HepG2 (cell line): ENCODE measurements around the gene LIPE. TPM values are rescaled to one million over a fixed set of nuclear protein-coding genes. Genes with fewer than 3 reads are reported as not detected.

Experiments used
- ATAC-seq: fragments of 200-7000 bp; cut with Tn5 transposase; 3 replicates; pipeline ENCODE4 v1.9.1; 2020; ENCODE audit warnings: mild to moderate bottlenecking, moderate library complexity
- BruUV-seq: library from RNA; stranded (reverse); fragments of 400-500 nt; replicated peaks from 2 replicates; lab custom pipeline; 2021; lab: Mats Ljungman, UMichigan
- CTCF ChIA-PET: fragments of 300-600 bp; formaldehyde crosslinking; extraction: SDS; loops from one replicate; lab custom pipeline; 2021; ENCODE audit warnings: low total read pairs, inconsistent platforms, low intra/inter-chr PET ratio; lab: Yijun Ruan, JAX
- POLR2A ChIA-PET: fragments of 350-600 bp; sonication (Branson Sonifier 250); formaldehyde crosslinking; loops from one replicate; lab custom pipeline; 2020; ENCODE audit warnings: antibody characterized with exemption, inconsistent platforms; lab: Yijun Ruan, JAX
- DNase-seq: peaks from one replicate; pipeline ENCODE4 v3.0.0-alpha.2; 2015; ENCODE audit warnings: low spot score
- FAIRE-seq: peaks from 3 replicates; lab custom pipeline; 2011; peaks lifted over from hg19 to GRCh38; lab: Jason Lieb, UNC
- H2AFZ ChIP-seq: one replicate; pipeline ENCODE4 v1.6.1; 2011; ENCODE audit warnings: low read length, inconsistent platforms
- H3K27ac ChIP-seq: fragments of 300-600 bp; 3 replicates; pipeline ENCODE4 v1.8.0; 2011; ENCODE audit warnings: mixed run types, mild to moderate bottlenecking, mixed read lengths, low read length, inconsistent platforms; ENCODE audit not compliant: insufficient read depth; ENCODE audit errors: extremely low read length
- H3K27me3 ChIP-seq, 2 experiments: fragments of 200-600 bp in 1 of 2; 2 replicates in 1 of 2; 3 replicates in 1 of 2; pipeline versions ENCODE4 v1.6.0 to v1.8.0; 2011; ENCODE audit warnings: low read length in 2 of 2, mild to moderate bottlenecking in 2 of 2, moderate library complexity in 2 of 2, inconsistent platforms in 1 of 2; ENCODE audit not compliant: insufficient read depth in 2 of 2, control insufficient read depth in 1 of 2
- H3K36me3 ChIP-seq, 2 experiments: fragments of 200-600 bp in 1 of 2; replicated peaks in 1 of 2; 2 replicates in 1 of 2; 3 replicates in 1 of 2; pipeline versions ENCODE4 v1.5.1 to v1.8.0; 2011; ENCODE audit warnings: low read length in 2 of 2, inconsistent platforms in 1 of 2; ENCODE audit not compliant: insufficient read depth in 2 of 2, control insufficient read depth in 1 of 2
- H3K4me1 ChIP-seq: 2 replicates; pipeline ENCODE4 v1.5.1; 2012; ENCODE audit warnings: low read length, inconsistent platforms; ENCODE audit not compliant: insufficient read depth
- H3K4me2 ChIP-seq: 2 replicates; pipeline ENCODE4 v1.6.0; 2011; ENCODE audit warnings: low read depth, low read length, inconsistent platforms
- H3K4me3 ChIP-seq, 3 experiments: fragments of 200-600 bp in 1 of 3; sonication (generic), shearing (Covaris generic) in 1 of 3; replicated peaks in 1 of 3; 2 replicates each; pipeline ENCODE4 v1.5.1; 2011 to 2016; ENCODE audit warnings: low read length in 3 of 3, inconsistent platforms in 2 of 3, low read depth in 2 of 3, mild to moderate bottlenecking in 2 of 3, control low read depth in 1 of 3, mixed read lengths in 1 of 3; ENCODE audit not compliant: insufficient read depth in 1 of 3
- H3K79me2 ChIP-seq: one replicate; pipeline ENCODE4 v1.6.1; 2011; ENCODE audit warnings: low read length, inconsistent platforms; ENCODE audit not compliant: insufficient read depth
- H3K9ac ChIP-seq: 2 replicates; pipeline ENCODE4 v1.6.0; 2011; ENCODE audit warnings: mild to moderate bottlenecking, low read depth, low read length, inconsistent platforms; ENCODE audit not compliant: insufficient read depth
- H3K9me3 ChIP-seq: 2 replicates; pipeline ENCODE4 v1.5.1; 2012; ENCODE audit warnings: mild to moderate bottlenecking, low read length
- H4K20me1 ChIP-seq: 2 replicates; pipeline ENCODE4 v1.6.0; 2011; ENCODE audit warnings: inconsistent platforms, mild to moderate bottlenecking, low read length, moderate library complexity; ENCODE audit not compliant: insufficient read depth
- ATF7 ChIP-seq, 2 experiments: fragments of 450-650 bp in 1 of 2; sonication (generic) in 1 of 2; formaldehyde crosslinking in 1 of 2; IDR thresholded peaks; 2 replicates each; pipeline versions ENCODE4 v1.4.0 to v1.6.1; 2016 to 2020; ENCODE audit warnings: antibody characterized with exemption in 1 of 2, mild to moderate bottlenecking in 1 of 2, missing genetic modification reagents in 1 of 2
- CREB1 ChIP-seq, 2 experiments: fragments of 450-650 bp in 1 of 2; IDR thresholded peaks; 2 replicates each; pipeline ENCODE4 v1.6.1; 2016 to 2017; ENCODE audit warnings: control low read depth in 1 of 2, mild to moderate bottlenecking in 1 of 2, missing compliant biosample characterization in 1 of 2, missing genetic modification characterization in 1 of 2
- HMG20A ChIP-seq: IDR thresholded peaks from 2 replicates; pipeline ENCODE4 v1.6.1; 2016; ENCODE audit warnings: borderline replicate concordance
- NFYB ChIP-seq: sonication (generic); formaldehyde crosslinking; IDR thresholded peaks from 2 replicates; pipeline ENCODE4 v1.4.0; 2020; ENCODE audit warnings: missing genetic modification reagents
- NFYC ChIP-seq: IDR thresholded peaks from 2 replicates; pipeline ENCODE4 v1.6.1; 2016; ENCODE audit warnings: missing genetic modification reagents, missing compliant biosample characterization
- SP2 ChIP-seq: sonication (generic); formaldehyde crosslinking; IDR thresholded peaks from 2 replicates; pipeline ENCODE4 v1.5.1; 2020; ENCODE audit warnings: mild to moderate bottlenecking, missing genetic modification reagents
- WGBS: methylation state at CpG from one replicate; pipeline ENCODE4 v1.1.6; 2017; ENCODE audit warnings: low lambda C conversion rate; 5-methylcytosine and 5-hydroxymethylcytosine counted together
- in situ Hi-C: cut with HindIII; loops from 2 replicates; pipeline ENCODE4 v1.10.0; 2017; ENCODE audit warnings: low pct_unique_long_range_greater_than_20kb; ENCODE audit not compliant: extremely low pct_ligation_motif_present
- intact Hi-C: fragments of 100-400 bp; cut with micrococcal nuclease; formaldehyde crosslinking; loops from one replicate; pipeline ENCODE4 v1.10.0; 2022; ENCODE audit not compliant: unreplicated experiment
- polyA plus RNA-seq, 8 experiments: library from polyadenylated mRNA; depleted of rRNA in 3 of 8; stranded (reverse) in 7 of 8; unstranded in 1 of 8; fragments of >200 nt; fragmentation: Illumina TruSeq in 4 of 8; extraction: Trizol in 4 of 8; gene quantifications; 2 replicates each; pipeline versions ENCODE4 v1.2.1 to v1.2.3, GENCODE V29; 2011 to 2016; ENCODE audit warnings: low read depth in 4 of 8, missing spikeins in 1 of 8, mixed read lengths in 1 of 8; ENCODE audit not compliant: insufficient read depth in 1 of 8
- total RNA-seq, 5 experiments: library from RNA; depleted of rRNA; stranded (reverse); fragments of >200 nt; fragmentation: Illumina TruSeq; extraction: Trizol; gene quantifications; 2 replicates each; pipeline ENCODE4 v1.2.3, GENCODE V29; 2016; ENCODE audit warnings: low read depth in 1 of 5
- TF ChIP-seq, protein P1 (sequence below): sonication (generic); formaldehyde crosslinking; IDR thresholded peaks from 2 replicates; pipeline ENCODE4 v1.4.0; 2020; ENCODE audit warnings: mild to moderate bottlenecking, low read depth, missing genetic modification reagents

LIPE gene
- total and polyA plus RNA-seq, 2 of the 13 experiments (the other 11 are each of a cell fraction or from before 2014, with no cell fraction given): not detected

DNA sequence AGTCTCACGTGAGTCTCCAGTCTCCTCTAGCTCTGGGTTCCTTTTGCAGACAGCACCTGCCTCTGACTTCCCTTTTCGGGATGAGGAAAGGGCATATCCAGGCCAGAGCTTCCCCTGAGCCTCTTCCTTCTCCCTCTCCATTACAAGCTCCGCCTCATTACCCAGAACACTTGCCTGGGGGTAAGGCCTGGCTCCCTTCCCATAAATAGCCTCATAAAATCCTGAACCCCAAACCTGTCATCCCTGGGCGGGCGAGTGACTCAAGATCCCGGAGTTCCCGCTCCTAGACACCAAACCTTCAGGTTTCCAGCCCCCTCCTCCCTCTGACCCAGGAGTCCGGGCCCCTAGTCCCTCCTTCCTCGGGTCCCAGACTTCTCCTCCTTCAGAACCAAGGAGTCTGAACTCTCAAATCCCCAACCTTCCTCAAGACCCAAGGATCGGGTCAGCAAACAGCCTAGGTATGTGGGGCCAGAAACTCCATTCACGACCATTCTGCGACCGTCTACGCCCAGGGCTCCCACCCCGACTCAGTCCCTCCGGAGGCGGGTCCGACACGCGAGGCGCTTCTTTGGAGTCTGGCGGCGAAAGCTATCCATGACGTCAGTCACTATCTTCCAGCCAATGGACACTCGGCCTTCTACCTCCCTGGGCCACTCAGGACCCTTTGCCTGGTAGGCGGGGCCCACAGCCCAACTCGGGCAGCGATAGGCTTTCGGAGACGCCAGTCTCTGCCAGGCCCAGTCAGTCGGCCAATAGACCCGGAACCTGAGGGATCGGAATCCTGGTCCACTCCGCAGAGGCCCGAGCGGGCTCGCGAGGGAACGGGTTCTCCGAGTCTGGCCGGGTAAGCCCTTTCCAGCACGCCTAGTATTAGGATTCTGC, 30.6 kb downstream of the LIPE start:
- TF ChIP-seq SP2 (CRISPR knock-in tag) (peak; percentile 44; the same call in 1 of the 2 replicates), ATF7 (IDR thresholded peaks at IDR 0.05) (peak; percentile 84), ATF7 (CRISPR knock-in tag; IDR thresholded peaks at IDR 0.05) (no peak), NFYC (CRISPR knock-in tag) (peak; percentile 67), CREB1 (IDR thresholded peaks at IDR 0.05) (peak; percentile 77), CREB1 (CRISPR knock-in tag; IDR thresholded peaks at IDR 0.05) (no peak), NFYB (CRISPR knock-in tag) (peak; percentile 56), HMG20A (CRISPR knock-in tag) (no peak)
- TF ChIP-seq, protein P1, sequence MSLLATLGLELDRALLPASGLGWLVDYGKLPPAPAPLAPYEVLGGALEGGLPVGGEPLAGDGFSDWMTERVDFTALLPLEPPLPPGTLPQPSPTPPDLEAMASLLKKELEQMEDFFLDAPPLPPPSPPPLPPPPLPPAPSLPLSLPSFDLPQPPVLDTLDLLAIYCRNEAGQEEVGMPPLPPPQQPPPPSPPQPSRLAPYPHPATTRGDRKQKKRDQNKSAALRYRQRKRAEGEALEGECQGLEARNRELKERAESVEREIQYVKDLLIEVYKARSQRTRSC (CRISPR knock-in tag): no peak
- intact Hi-C loops (loop anchor here (1.0 kb wide), 1 partner anchor 9 kb away; no protein-coding TSS in a partner anchor), in situ Hi-C loops (no loop called here)
- no peaks in the 10 kb centered on the region for H3K9me3 ChIP-seq
- H3K4me1 ChIP-seq: peaks cover 12% of the 10 kb centered on the region; the same call in 1 of the 2 replicates
- no peak overlapping the region for H3K9ac ChIP-seq
- no peaks in the 10 kb centered on the region for H3K79me2 ChIP-seq
- no peak overlapping the region for H3K4me2 ChIP-seq
- no peak for DNase-seq
- BruUV-seq: no TSS peak
- no peak for FAIRE-seq
- CTCF ChIA-PET: no interaction called here
- H3K27ac ChIP-seq: no peak overlapping the region
- no peak overlapping the region for H3K4me3 ChIP-seq
- no peak overlapping the region for H2AFZ ChIP-seq
- H4K20me1 ChIP-seq: no peaks in the 10 kb centered on the region
- no peaks in the 10 kb centered on the region for H3K36me3 ChIP-seq
- peaks cover 8 to 45% of the 10 kb centered on the region in 2 experiments; a peak in 4 of 5 replicates for H3K27me3 ChIP-seq
- ATAC-seq: no peak
- 68% methylated on average over 35 of the region's 42 CpGs for WGBS
- POLR2A ChIA-PET: no interaction called here
